Stimulated activated CD4-positive, alpha-beta T cell treated with anti-CD3 and anti-CD28 coated beads, Interleukin-2, amount 100 ng/mL, for 24 hours (primary cell): ENCODE results near the gene SLC17A2.

Experiments
- DNase-seq, 2 donors: peaks; one replicate each; pipeline ENCODE4 v3.0.0-alpha.2; 2020

Gene SLC17A2

GRCh38 chr6:25882051-25882496 is 48.4 kb downstream of the SLC17A2 start:
- DNase-seq: peak; percentile 20 to 29

DNA sequence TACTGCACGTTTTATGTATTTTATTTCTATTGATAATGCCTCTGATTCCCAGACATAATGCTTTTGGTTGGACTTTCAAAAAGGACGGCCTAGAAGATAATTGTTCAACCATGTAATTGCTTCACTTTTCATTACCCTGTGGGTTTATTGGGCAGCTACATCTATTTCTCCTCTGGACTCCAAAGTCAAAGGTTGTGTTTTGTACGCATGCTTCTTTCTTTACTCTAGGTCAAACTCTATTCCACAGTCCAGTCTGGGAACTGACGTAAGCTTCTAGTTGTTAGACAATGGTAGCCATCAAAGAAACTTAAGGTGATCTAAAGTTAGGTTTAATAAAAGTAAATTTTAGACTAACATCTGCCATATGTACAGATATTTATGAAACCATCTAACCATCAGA is 49.9 kb downstream of the SLC17A2 start:
- no peak for DNase-seq

DNA sequence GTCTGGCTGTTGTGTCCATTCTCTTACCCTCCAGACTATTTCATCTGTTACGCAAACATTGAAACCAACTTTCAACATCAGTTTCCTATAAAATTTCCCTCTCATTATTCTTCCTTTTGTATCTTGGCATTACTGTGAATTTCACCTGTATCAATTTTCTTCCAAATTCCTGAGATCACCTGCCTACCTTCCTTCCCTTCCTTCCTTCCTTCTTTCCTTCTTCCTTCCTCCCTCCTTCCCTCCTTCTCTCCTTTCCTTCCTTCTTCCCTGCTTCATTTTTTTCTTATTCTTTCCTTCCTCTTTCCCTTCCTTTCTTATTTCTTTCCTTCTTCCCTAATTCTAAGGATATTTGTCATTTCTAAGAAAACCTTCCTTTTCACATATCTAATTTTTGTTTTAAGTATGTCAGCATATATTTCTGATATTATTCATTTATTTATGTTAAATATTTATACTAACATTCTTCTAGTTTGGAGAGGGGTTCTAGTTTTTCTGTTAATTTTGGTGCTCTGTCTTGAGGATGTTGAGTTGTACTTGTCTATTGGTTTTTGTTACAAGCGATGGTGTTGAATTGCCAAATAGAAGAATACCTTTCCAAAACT is 51.7 kb downstream of the SLC17A2 start:
- DNase-seq: no peak

- DNase-seq: no peak
Observed at GRCh38 chr6:25875926-25876602, 54.4 kb downstream of the SLC17A2 start.

DNA sequence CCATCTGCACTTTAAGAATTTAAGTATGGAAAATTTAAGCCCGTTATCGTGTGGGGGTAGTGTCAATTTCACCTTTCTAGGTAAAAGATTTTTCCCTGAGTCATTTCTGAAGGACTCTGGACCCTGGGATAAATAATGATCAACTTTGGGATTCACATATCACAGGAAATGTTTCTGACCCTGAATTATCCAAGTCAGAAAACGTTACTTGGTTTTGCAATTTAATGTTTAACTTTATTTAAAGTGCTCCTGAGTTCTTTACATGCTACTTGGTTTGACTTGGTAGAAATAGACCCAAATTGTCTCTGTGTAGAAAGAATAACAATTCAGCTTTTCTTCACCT is 55.0 kb downstream of the SLC17A2 start:
- DNase-seq: no peak

GRCh38 chr6:25874822-25875562 is 55.5 kb downstream of the SLC17A2 start:
- no peak for DNase-seq

DNA sequence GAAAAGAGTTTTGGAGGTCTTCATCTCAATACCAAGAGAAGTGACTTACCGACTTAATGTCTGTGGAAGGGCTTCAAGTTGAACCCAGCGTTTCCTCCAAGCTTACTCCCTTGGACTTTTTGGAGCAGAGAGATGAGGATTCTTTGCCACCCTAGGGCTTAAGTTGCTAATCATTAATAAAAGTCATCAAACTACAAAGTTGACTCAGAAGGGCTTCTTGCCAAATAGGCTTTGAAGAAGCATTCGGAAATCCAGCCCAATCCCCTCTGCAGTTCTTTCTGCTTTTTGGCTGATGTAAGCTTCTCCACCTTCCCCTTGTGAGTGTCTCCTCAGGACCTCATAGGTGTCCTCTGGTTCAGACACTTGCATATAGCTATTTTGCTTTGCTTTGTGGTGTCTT is 56.4 kb downstream of the SLC17A2 start, which contains the start of gene SLC17A3:
Gene SLC17A3, minus strand, starts transcription at position 126 of the 400 bp plus-strand sequence. CDS start 5,856 bp downstream, outside the sequence.
- DNase-seq: no peak

DNA sequence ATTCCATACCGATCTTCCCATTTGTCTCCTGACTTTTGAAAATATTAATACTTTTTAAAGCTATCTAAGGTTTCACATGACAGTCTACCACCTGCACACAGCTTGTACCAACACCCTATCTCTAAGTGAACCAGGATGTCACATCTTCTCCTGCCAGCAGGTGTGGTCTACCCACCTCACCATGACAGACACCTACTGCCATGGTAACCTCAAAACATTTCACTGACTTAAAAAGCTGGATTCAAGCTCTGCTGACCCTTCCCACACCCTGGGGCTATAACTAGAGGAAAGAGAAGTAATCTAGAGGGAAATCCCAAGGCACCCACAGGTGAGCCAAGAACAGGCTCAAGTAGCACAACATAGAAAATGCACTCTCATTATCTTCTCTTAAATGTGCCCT is 57.7 kb downstream of the SLC17A2 start:
- DNase-seq: no peak

GRCh38 chr6:25869840-25870239 is 60.7 kb downstream of the SLC17A2 start:
- no peak for DNase-seq

GRCh38 chr6:25868436-25869183 is 61.9 kb downstream of the SLC17A2 start:
- no peak for DNase-seq

GRCh38 chr6:25866011-25866410 is 64.5 kb downstream of the SLC17A2 start:
- no peak for DNase-seq

DNA sequence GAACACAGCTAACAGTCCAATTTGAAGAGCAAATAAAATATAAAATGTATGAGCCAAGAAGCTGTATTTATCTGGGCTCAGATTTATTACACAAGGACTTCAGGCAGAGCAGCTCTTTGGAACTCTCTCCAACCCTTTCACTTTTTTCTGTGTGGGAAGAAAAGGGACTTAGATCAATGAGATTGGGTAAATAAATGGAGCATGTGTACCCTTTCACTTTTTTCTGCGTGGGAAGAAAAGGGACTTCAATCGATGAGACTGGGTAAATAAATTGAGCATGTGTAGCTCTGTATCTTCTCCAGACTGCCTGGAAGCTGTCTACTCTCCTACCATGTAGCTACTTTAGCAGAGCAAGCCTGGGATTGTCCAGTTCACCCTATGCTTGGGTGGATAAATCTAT is 67.1 kb downstream of the SLC17A2 start:
- no peak for DNase-seq
